PC-3 (cell line): ENCODE measurements around the gene PVALEF.

ENCODE experiments used
- CTCF ChIP-seq: fragments of 300-600 bp; sonication (generic); conservative IDR thresholded peaks from 2 replicates; pipeline ENCODE4 v1.5.1; 2017; ENCODE audit warnings: antibody characterized with exemption, low read depth, mild to moderate bottlenecking, low read length
- EZH2phosphoT487 ChIP-seq: fragments of 300-600 bp; sonication (generic); IDR thresholded peaks from 2 replicates; pipeline ENCODE4 v1.6.1; 2018; ENCODE audit warnings: mild to moderate bottlenecking, antibody characterized with exemption, low read length, borderline replicate concordance

GRCh38 chr17:81218991-81219390 lies 53.7 kb downstream of the PVALEF start:
- TF ChIP-seq CTCF (no peak), EZH2phosphoT487 (no peak)
